ENCODE results near the gene TGFBR2. TPM values are rescaled to one million over a fixed set of nuclear protein-coding genes. Genes with fewer than 3 reads are reported as not detected.

The TGFBR2 gene
- total RNA-seq, 6 donors from 2014 or later = 82.8 to 385 (median 285) TPM

GRCh38 chr3:30639937-30640336 is 33.5 kb downstream of the TGFBR2 start:
- DNase-seq = no peak
- TF ChIP-seq POLR2AphosphoS5 (IDR thresholded peaks at IDR 0.05) (no peak), EP300 (IDR thresholded peaks at IDR 0.05) (no peak), POLR2A (IDR thresholded peaks at IDR 0.05) (no peak), CTCF (IDR thresholded peaks at IDR 0.05) (no peak)
- Histone ChIP-seq H3K36me3 (peaks cover 0 to 13% (median 1%) of the 10 kb centered on the region in 4 donors), H3K27ac (peak overlapping the region in 2 of 4 donors; percentile 5 to 35), H3K9me3 (no peaks in the 10 kb centered on the region), H3K4me3 (no peak overlapping the region), H3K4me1 (peaks cover 71 to 80% (median 76%) of the 10 kb centered on the region in 4 donors), H3K27me3 (no peaks in the 10 kb centered on the region)
- WGBS, 2 donors = 75 to 88% methylated on average over 1 of the region's 1 CpG
- no peak for ATAC-seq (ENCODE audit: low FRiP score in 2 of 2)

GRCh38 chr3:30640851-30641250 is 34.5 kb downstream of the TGFBR2 start:
- DNase-seq = no peak

GRCh38 chr3:30641416-30642251 is 35.2 kb downstream of the TGFBR2 start:
- ATAC-seq (ENCODE audit: low FRiP score in 2 of 2) = no peak
- Histone ChIP-seq H3K4me3 (no peak overlapping the region), H3K9me3 (no peaks in the 10 kb centered on the region), H3K4me1 (peaks cover 68 to 76% (median 75%) of the 10 kb centered on the region in 4 donors), H3K36me3 (peaks cover 8 to 30% (median 14%) of the 10 kb centered on the region in 4 donors), H3K27me3 (no peaks in the 10 kb centered on the region), H3K27ac (peak overlapping the region in 3 of 4 donors; percentile 71 to 83 (median 77))
- TF ChIP-seq EP300 (IDR thresholded peaks at IDR 0.05) = no peak
- no peak for TF ChIP-seq POLR2A (IDR thresholded peaks at IDR 0.05)
- TF ChIP-seq POLR2AphosphoS5 (IDR thresholded peaks at IDR 0.05) = no peak
- no peak for TF ChIP-seq CTCF (IDR thresholded peaks at IDR 0.05)
- no peak for DNase-seq
- 67 to 74% methylated on average over 7 of the region's 7 CpGs for WGBS, 2 donors

More at GRCh38 chr3:30640851-30641250, 34.5 kb downstream of the TGFBR2 start:
- Histone ChIP-seq H3K4me1 (peaks cover 66 to 75% (median 72%) of the 10 kb centered on the region in 4 donors), H3K27ac (peak overlapping the region in 2 of 4 donors; percentile 5 to 83), H3K36me3 (peaks cover 6 to 22% (median 9%) of the 10 kb centered on the region in 4 donors), H3K4me3 (no peak overlapping the region), H3K9me3 (no peaks in the 10 kb centered on the region), H3K27me3 (no peaks in the 10 kb centered on the region)
- ATAC-seq (ENCODE audit: low FRiP score in 2 of 2) = no peak
- 47 to 56% methylated on average over 5 of the region's 5 CpGs for WGBS, 2 donors
- TF ChIP-seq CTCF (IDR thresholded peaks at IDR 0.05) (no peak), POLR2AphosphoS5 (IDR thresholded peaks at IDR 0.05) (no peak), EP300 (IDR thresholded peaks at IDR 0.05) (no peak), POLR2A (IDR thresholded peaks at IDR 0.05) (no peak)

GRCh38 chr3:30642849-30643361 is 36.5 kb downstream of the TGFBR2 start:
- no peak overlapping the region for H3K4me3 ChIP-seq
- peak overlapping the region; percentile 31 to 83 (median 74) for H3K27ac ChIP-seq
- DNase-seq (no peak), ATAC-seq (ENCODE audit: low FRiP score in 2 of 2) (no peak)
- peaks cover 17 to 35% (median 21%) of the 10 kb centered on the region in 4 donors for H3K36me3 ChIP-seq
- WGBS, 2 donors = 33 to 45% methylated on average over 4 of the region's 4 CpGs
- H3K9me3 ChIP-seq = no peaks in the 10 kb centered on the region
- peaks cover 76 to 88% (median 87%) of the 10 kb centered on the region in 4 donors for H3K4me1 ChIP-seq
- no peak for TF ChIP-seq POLR2A (IDR thresholded peaks at IDR 0.05)
- TF ChIP-seq POLR2AphosphoS5 (IDR thresholded peaks at IDR 0.05) = no peak
- no peak for TF ChIP-seq EP300 (IDR thresholded peaks at IDR 0.05)
- no peak for TF ChIP-seq CTCF (IDR thresholded peaks at IDR 0.05)
- H3K27me3 ChIP-seq = no peaks in the 10 kb centered on the region
